Transverse colon (tissue), 3 donors: ENCODE measurements around the gene ARAP2.

Source experiments
- CTCF ChIP-seq, 5 experiments: fragments of 200-600 bp in 3 of 5; fragments of 450-650 bp in 2 of 5; sonication (generic) in 3 of 5; IDR thresholded peaks; 1 replicate in 2 of 5; 2 replicates in 3 of 5; pipeline ENCODE4 v1.5.1; 2016 to 2017; ENCODE audit warnings: antibody characterized with exemption in 5 of 5, inconsistent platforms in 3 of 5, mild to moderate bottlenecking in 2 of 5, moderate library complexity in 1 of 5
- POLR2A ChIP-seq: fragments of 450-650 bp; IDR thresholded peaks from one replicate; pipeline ENCODE4 v1.6.1; 2016; ENCODE audit warnings: antibody characterized with exemption, mild to moderate bottlenecking, moderate library complexity

GRCh38 chr4:36020351-36020750 lies 224.0 kb downstream of the ARAP2 start:
- TF ChIP-seq POLR2A (no peak), CTCF (IDR thresholded peaks at IDR 0.05) (no peak)
